SH-SY5Y (cell line): Measurements from ENCODE around the gene GMIP.

Experiments
- GATA2 ChIP-seq: IDR thresholded peaks from 2 replicates; pipeline ENCODE4 v1.6.1; 2011; ENCODE audit warnings: mild to moderate bottlenecking, low read depth, low read length
- GATA3 ChIP-seq: IDR thresholded peaks from 2 replicates; pipeline ENCODE4 v1.6.1; 2011; ENCODE audit warnings: low read depth, mild to moderate bottlenecking, low read length, moderate library complexity

GRCh38 chr19:19652482-19653295, 9.2 kb upstream of the GMIP start:
- TF ChIP-seq GATA2 (no peak), GATA3 (no peak)
